Colonic mucosa (tissue), 4 donors: Measurements from ENCODE around the gene RGS1. TPM values are rescaled to one million over a fixed set of nuclear protein-coding genes. Genes with fewer than 3 reads are reported as not detected.

Experiments used
- DNase-seq: peaks from one replicate; pipeline ENCODE4 v3.0.0-alpha.2; 2020
- H3K27ac ChIP-seq: fragments of 200-600 bp; one replicate; pipeline ENCODE4 v1.8.0; 2021
- H3K27me3 ChIP-seq: fragments of 200-600 bp; one replicate; pipeline ENCODE4 v1.8.0; 2021
- H3K36me3 ChIP-seq: fragments of 200-600 bp; one replicate; pipeline ENCODE4 v1.8.0; 2021
- H3K4me1 ChIP-seq: fragments of 200-600 bp; one replicate; pipeline ENCODE4 v1.8.0; 2021; ENCODE audit warnings: mild to moderate bottlenecking
- H3K4me3 ChIP-seq: fragments of 200-600 bp; one replicate; pipeline ENCODE4 v1.8.0; 2021
- H3K9ac ChIP-seq, 2 donors: one replicate each; pipeline ENCODE4 v1.7.0; 2013; ENCODE audit warnings: control low read depth in 2 of 2, low read depth in 2 of 2, low read length in 2 of 2
- H3K9me3 ChIP-seq: fragments of 200-600 bp; one replicate; pipeline ENCODE4 v1.8.0; 2021
- intact Hi-C: fragments of 100-400 bp; cut with DNase I; formaldehyde crosslinking; loops from one replicate; pipeline ENCODE4 v1.14.1; 2022
- total RNA-seq, 2 donors: library from RNA; stranded (reverse); fragmentation: NEBNext Ultra II Directional in 1 of 2; extraction: Animal tissue kit (Norgen Biotek cat#: 25700) in 1 of 2; gene quantifications; one replicate each; pipeline ENCODE4 v1.2.1, GENCODE V29; 2021
- TF ChIP-seq, protein P1 (sequence below): fragments of 200-600 bp; IDR thresholded peaks from one replicate; pipeline ENCODE4 v1.8.0; 2022; ENCODE audit warnings: antibody characterized with exemption, mild to moderate bottlenecking
- donor health status: healthy.
- donor health status: DM: no; HTN: no; CAD: no.
- donor health status: DM: no; HTN: no; CAD: no.

Gene RGS1
- total RNA-seq, 2 donors from 2014 or later = 8.0 to 21.3 TPM

GRCh38 chr1:192603218-192603787, 27.7 kb downstream of the RGS1 start:
- Histone ChIP-seq H3K9ac (no peak overlapping the region), H3K36me3 (no peaks in the 10 kb centered on the region), H3K4me3 (no peak overlapping the region), H3K9me3 (no peaks in the 10 kb centered on the region), H3K27ac (no peak overlapping the region), H3K4me1 (no peaks in the 10 kb centered on the region), H3K27me3 (no peaks in the 10 kb centered on the region)
- TF ChIP-seq, protein P1, sequence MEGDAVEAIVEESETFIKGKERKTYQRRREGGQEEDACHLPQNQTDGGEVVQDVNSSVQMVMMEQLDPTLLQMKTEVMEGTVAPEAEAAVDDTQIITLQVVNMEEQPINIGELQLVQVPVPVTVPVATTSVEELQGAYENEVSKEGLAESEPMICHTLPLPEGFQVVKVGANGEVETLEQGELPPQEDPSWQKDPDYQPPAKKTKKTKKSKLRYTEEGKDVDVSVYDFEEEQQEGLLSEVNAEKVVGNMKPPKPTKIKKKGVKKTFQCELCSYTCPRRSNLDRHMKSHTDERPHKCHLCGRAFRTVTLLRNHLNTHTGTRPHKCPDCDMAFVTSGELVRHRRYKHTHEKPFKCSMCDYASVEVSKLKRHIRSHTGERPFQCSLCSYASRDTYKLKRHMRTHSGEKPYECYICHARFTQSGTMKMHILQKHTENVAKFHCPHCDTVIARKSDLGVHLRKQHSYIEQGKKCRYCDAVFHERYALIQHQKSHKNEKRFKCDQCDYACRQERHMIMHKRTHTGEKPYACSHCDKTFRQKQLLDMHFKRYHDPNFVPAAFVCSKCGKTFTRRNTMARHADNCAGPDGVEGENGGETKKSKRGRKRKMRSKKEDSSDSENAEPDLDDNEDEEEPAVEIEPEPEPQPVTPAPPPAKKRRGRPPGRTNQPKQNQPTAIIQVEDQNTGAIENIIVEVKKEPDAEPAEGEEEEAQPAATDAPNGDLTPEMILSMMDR = no peak
- intact Hi-C loops = no loop called here
- no peak for DNase-seq

GRCh38 chr1:192604979-192605620, 29.5 kb downstream of the RGS1 start:
- no peaks in the 10 kb centered on the region for H3K4me1 ChIP-seq
- no peak overlapping the region for H3K9ac ChIP-seq
- H3K4me3 ChIP-seq = no peak overlapping the region
- no peak for DNase-seq
- intact Hi-C loops = loop anchor here (5.0 kb wide), 1 partner anchor 128 kb away; no protein-coding TSS in a partner anchor
- no peak overlapping the region for H3K27ac ChIP-seq
- TF ChIP-seq, protein P1 = no peak
- no peaks in the 10 kb centered on the region for H3K36me3 ChIP-seq
- no peaks in the 10 kb centered on the region for H3K27me3 ChIP-seq
- no peaks in the 10 kb centered on the region for H3K9me3 ChIP-seq

- no peak overlapping the region for H3K4me3 ChIP-seq
- DNase-seq = no peak
- no peak overlapping the region for H3K27ac ChIP-seq
- H3K9me3 ChIP-seq = no peaks in the 10 kb centered on the region
- H3K4me1 ChIP-seq = no peaks in the 10 kb centered on the region
- TF ChIP-seq, protein P1 = no peak
- intact Hi-C loops = loop anchor here (5.0 kb wide), 1 partner anchor 131 kb away; no protein-coding TSS in a partner anchor
- no peaks in the 10 kb centered on the region for H3K36me3 ChIP-seq
- no peaks in the 10 kb centered on the region for H3K27me3 ChIP-seq
- H3K9ac ChIP-seq = no peak overlapping the region
Measured at GRCh38 chr1:192608671-192609070, 33.1 kb downstream of the RGS1 start.

- no peak overlapping the region for H3K27ac ChIP-seq
- H3K4me1 ChIP-seq = no peaks in the 10 kb centered on the region
- TF ChIP-seq, protein P1 = no peak
- DNase-seq = peak; percentile 50
- no peak overlapping the region for H3K4me3 ChIP-seq
- intact Hi-C loops = loop anchor here (5.0 kb wide), 1 partner anchor 132 kb away; no protein-coding TSS in a partner anchor
- no peaks in the 10 kb centered on the region for H3K36me3 ChIP-seq
- H3K9me3 ChIP-seq = no peaks in the 10 kb centered on the region
- no peaks in the 10 kb centered on the region for H3K27me3 ChIP-seq
- H3K9ac ChIP-seq = no peak overlapping the region
Measured at GRCh38 chr1:192609110-192610079, 33.8 kb downstream of the RGS1 start.

- no peak overlapping the region for H3K27ac ChIP-seq
- TF ChIP-seq, protein P1 = peak; percentile 46
- H3K4me3 ChIP-seq = no peak overlapping the region
- no peaks in the 10 kb centered on the region for H3K9me3 ChIP-seq
- intact Hi-C loops = no loop called here
- H3K4me1 ChIP-seq = no peaks in the 10 kb centered on the region
- no peak for DNase-seq
- H3K36me3 ChIP-seq = no peaks in the 10 kb centered on the region
- no peaks in the 10 kb centered on the region for H3K27me3 ChIP-seq
- H3K9ac ChIP-seq = no peak overlapping the region
Measured at GRCh38 chr1:192610112-192610889, 34.7 kb downstream of the RGS1 start.
